Karpas-422 (cell line): ENCODE results near the gene MRPL37. TPM values are rescaled to one million over a fixed set of nuclear protein-coding genes. Genes with fewer than 3 reads are reported as not detected.
"Not testable (repeated sequence)": the region's sequence is repeated elsewhere in the genome, so short reads cannot be mapped to it uniquely, and the experiment has no call there.

Experiments used
- DNase-seq: peaks from one replicate; pipeline ENCODE4 v3.0.0-alpha.2; 2015
- H2AFZ ChIP-seq: fragments of 200-600 bp; sonication (generic); 2 replicates; pipeline ENCODE4 v1.6.1; 2014; ENCODE audit warnings: antibody characterized with exemption, low read length, mixed read lengths
- H3K27ac ChIP-seq: fragments of 200-600 bp; sonication (generic); 2 replicates; pipeline ENCODE4 v1.5.1; 2014; ENCODE audit warnings: mild to moderate bottlenecking, low read length, moderate library complexity
- H3K27me3 ChIP-seq: fragments of 200-600 bp; sonication (generic); 2 replicates; pipeline ENCODE4 v1.6.1; 2014; ENCODE audit warnings: low read length, mixed read lengths
- H3K36me3 ChIP-seq: fragments of 200-600 bp; sonication (generic); 2 replicates; pipeline ENCODE4 v1.6.1; 2014; ENCODE audit warnings: low read length, mixed read lengths; ENCODE audit not compliant: insufficient read depth
- H3K4me1 ChIP-seq: fragments of 200-600 bp; sonication (generic); 2 replicates; pipeline ENCODE4 v1.6.1; 2014; ENCODE audit warnings: mild to moderate bottlenecking, low read length, mixed read lengths
- H3K4me2 ChIP-seq: fragments of 200-600 bp; sonication (generic); 2 replicates; pipeline ENCODE4 v1.6.1; 2014; ENCODE audit warnings: low read length, low read depth, mild to moderate bottlenecking; ENCODE audit not compliant: poor library complexity, severe bottlenecking
- H3K4me3 ChIP-seq: fragments of 200-600 bp; sonication (generic); 2 replicates; pipeline ENCODE4 v1.5.1; 2014; ENCODE audit warnings: mild to moderate bottlenecking, antibody characterized with exemption, low read length, mixed read lengths
- H3K79me2 ChIP-seq: fragments of 200-600 bp; sonication (generic); 2 replicates; pipeline ENCODE4 v1.6.1; 2014; ENCODE audit warnings: mild to moderate bottlenecking, low read length, mixed read lengths
- H3K9ac ChIP-seq: fragments of 200-600 bp; sonication (generic); 2 replicates; pipeline ENCODE4 v1.6.0; 2014; ENCODE audit warnings: low read length
- H3K9me2 ChIP-seq: fragments of 200-600 bp; sonication (generic), shearing (Covaris generic); replicated peaks from 2 replicates; pipeline ENCODE4 v1.6.0; 2014; ENCODE audit warnings: mild to moderate bottlenecking, low read length, moderate library complexity; ENCODE audit not compliant: insufficient read depth
- H3K9me3 ChIP-seq: fragments of 300-700, 200-600 bp; sonication (generic); 2 replicates; pipeline ENCODE4 v1.6.1; 2014; ENCODE audit warnings: low read length, mixed read lengths
- H4K20me1 ChIP-seq: fragments of 200-600 bp; sonication (generic); 2 replicates; pipeline ENCODE4 v1.6.1; 2014; ENCODE audit warnings: mild to moderate bottlenecking, antibody characterized with exemption, low read length, low read depth; ENCODE audit not compliant: insufficient read depth
- total RNA-seq: library from RNA; depleted of rRNA; stranded (reverse); fragments of >200 nt; shearing (Covaris generic); gene quantifications from 2 replicates; pipeline ENCODE4 v1.2.3, GENCODE V29; 2014; ENCODE audit warnings: low replicate concordance

The MRPL37 gene
- total RNA-seq, 1 experiment from 2014 or later: 80.1 TPM

DNA sequence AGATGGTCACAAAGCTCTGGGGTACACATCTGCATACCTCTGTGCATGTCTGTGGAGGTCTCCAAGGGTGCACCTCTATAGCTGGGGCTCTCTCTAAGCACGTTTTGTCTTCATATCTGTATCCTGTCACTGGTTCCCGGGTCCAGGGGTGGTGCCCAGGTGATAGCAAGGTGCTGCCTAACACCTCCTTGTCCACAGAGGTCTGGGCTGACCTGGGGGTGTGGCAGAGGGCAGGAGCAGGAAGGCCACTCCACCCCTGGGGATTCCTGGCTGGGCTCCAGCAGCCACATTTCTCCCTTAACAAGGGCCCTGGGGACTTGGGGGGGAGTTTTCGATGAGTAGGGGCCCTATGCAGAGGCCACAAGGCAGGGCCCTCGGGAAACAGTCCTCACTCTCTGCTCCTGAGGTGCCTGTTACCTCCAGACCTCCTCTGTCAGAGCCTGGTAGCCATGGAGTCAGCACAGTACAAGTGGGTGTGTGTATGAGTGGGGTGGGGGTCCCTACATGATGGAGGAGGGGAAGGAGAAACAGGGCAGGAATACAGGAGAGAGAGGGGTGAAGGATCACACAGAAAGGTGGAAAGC lies 40.1 kb upstream of the MRPL37 start:
- no peak overlapping the region for H3K27ac ChIP-seq
- no peaks in the 10 kb centered on the region for H4K20me1 ChIP-seq
- no peak overlapping the region for H2AFZ ChIP-seq
- H3K9me3 ChIP-seq: no peaks in the 10 kb centered on the region
- H3K4me2 ChIP-seq: no peak overlapping the region
- H3K4me3 ChIP-seq: no peak overlapping the region
- H3K4me1 ChIP-seq: no peaks in the 10 kb centered on the region
- H3K27me3 ChIP-seq: no peaks in the 10 kb centered on the region
- no peaks in the 10 kb centered on the region for H3K36me3 ChIP-seq
- no peaks in the 10 kb centered on the region for H3K79me2 ChIP-seq
- no peaks in the 10 kb centered on the region for H3K9me2 ChIP-seq
- H3K9ac ChIP-seq: no peak overlapping the region
- no peak for DNase-seq

DNA sequence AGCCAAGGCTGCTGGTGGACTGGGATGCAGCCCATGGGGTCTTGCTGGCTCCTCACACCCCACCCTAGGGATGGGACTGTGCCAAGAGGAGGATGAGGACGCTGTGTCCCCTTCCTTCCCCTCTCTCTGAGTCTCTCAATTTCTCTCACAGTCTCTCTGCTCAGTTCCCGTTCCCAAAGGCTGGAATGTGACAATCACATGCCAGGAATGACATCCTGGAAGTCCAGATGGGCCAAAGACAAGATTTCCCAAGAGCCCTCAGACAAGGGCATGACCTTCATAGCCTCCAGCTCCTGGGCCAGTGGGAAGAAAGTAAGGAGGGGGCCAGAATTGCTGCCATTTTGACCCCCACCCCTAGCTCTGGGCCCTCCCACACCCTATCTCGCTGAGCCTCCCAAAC lies 39.6 kb upstream of the MRPL37 start:
- no peak for DNase-seq
- no peak overlapping the region for H2AFZ ChIP-seq
- no peaks in the 10 kb centered on the region for H3K79me2 ChIP-seq
- H4K20me1 ChIP-seq: no peaks in the 10 kb centered on the region
- H3K9me2 ChIP-seq: no peaks in the 10 kb centered on the region
- H3K36me3 ChIP-seq: no peaks in the 10 kb centered on the region
- no peak overlapping the region for H3K4me2 ChIP-seq
- H3K4me3 ChIP-seq: no peak overlapping the region
- no peak overlapping the region for H3K9ac ChIP-seq
- H3K27me3 ChIP-seq: no peaks in the 10 kb centered on the region
- no peaks in the 10 kb centered on the region for H3K4me1 ChIP-seq
- H3K27ac ChIP-seq: no peak overlapping the region
- H3K9me3 ChIP-seq: no peaks in the 10 kb centered on the region

DNA sequence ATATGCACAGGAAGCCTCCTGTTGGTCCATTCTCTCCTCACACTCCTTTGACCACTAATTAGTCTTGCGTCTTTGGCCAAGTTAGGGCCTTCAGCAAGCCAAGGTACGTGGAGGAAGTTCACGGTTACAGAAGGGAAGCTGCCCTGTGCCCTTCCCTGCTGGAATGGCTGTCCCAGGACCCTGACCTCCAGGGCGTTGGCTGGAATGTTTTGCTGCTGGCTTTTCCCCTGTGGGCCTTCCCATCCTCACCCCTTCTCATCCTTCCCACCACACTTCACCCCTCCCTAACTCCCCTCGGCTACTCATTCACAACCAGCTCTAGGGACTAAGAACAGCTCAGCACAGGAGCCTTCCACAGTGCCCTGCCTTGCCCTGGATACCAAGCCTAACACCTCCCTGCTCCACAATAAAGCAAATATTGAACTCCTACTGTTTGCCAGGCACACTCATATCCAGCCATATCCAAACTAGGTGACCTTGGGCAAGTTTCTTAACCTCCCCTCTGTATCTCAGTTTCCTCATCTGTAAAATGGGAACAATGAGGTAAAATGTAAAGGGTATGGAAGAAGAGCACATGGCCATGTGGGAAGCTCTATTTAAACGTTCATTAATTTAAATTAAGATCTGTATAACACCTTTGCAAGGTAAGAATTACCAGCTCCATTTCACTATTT lies 38.3 kb upstream of the MRPL37 start:
- H3K27ac ChIP-seq: no peak overlapping the region
- no peak for DNase-seq
- no peak overlapping the region for H3K4me3 ChIP-seq
- H3K9me3 ChIP-seq: no peaks in the 10 kb centered on the region
- no peak overlapping the region for H2AFZ ChIP-seq
- H3K27me3 ChIP-seq: no peaks in the 10 kb centered on the region
- H3K9me2 ChIP-seq: no peaks in the 10 kb centered on the region
- H3K4me1 ChIP-seq: no peaks in the 10 kb centered on the region
- H3K9ac ChIP-seq: no peak overlapping the region
- no peaks in the 10 kb centered on the region for H3K36me3 ChIP-seq
- no peak overlapping the region for H3K4me2 ChIP-seq
- H3K79me2 ChIP-seq: no peaks in the 10 kb centered on the region
- no peaks in the 10 kb centered on the region for H4K20me1 ChIP-seq

DNA sequence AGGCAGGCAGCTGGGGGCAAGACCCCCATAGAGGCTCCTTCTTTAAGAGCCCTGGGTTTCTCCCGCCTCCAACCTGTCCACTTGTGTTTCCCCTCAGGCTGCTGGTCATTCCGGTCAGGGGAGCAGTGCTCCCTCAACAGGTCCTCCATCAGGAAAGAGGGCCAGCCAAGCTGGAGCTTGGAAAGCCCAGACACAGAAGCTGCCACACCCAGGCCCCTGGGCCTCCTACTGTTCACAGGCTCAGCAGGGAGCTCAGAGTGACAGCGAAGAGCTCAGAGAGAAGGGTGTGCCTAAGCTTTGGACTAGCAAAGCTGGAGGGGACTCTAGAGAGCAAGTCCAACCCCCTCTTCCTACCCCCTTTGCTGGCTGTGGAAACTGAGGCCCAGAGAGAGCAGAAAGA lies 36.9 kb upstream of the MRPL37 start:
- Histone ChIP-seq H3K9ac (no peak overlapping the region), H3K4me2 (no peak overlapping the region), H3K9me2 (no peaks in the 10 kb centered on the region), H3K9me3 (no peaks in the 10 kb centered on the region), H3K4me1 (no peaks in the 10 kb centered on the region), H3K79me2 (no peaks in the 10 kb centered on the region), H2AFZ (no peak overlapping the region), H4K20me1 (no peaks in the 10 kb centered on the region), H3K4me3 (no peak overlapping the region), H3K27me3 (no peaks in the 10 kb centered on the region), H3K36me3 (no peaks in the 10 kb centered on the region), H3K27ac (no peak overlapping the region)
- no peak for DNase-seq

DNA sequence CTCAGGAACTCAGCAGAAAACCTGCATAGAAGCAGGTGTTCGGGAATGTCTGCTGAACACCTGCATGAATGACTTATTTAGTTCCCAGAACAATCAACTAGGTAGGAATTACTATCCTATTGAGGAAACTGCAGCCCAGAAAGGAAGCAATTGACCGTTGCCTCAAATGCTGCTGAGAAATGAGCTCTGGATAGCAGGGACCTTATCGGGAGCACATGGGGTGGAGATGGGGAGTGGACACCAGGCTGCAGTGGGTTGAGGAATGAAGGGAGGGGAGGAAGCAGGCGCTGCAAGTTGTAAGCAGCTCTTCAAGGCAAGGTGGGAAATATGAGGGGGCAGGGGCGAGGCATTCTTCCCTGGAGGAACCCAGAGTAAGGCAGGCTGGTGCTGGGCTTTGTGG lies 36.4 kb upstream of the MRPL37 start:
- Histone ChIP-seq H3K4me3 (no peak overlapping the region), H3K9ac (no peak overlapping the region), H3K27me3 (no peaks in the 10 kb centered on the region), H3K4me2 (no peak overlapping the region), H2AFZ (no peak overlapping the region), H3K36me3 (no peaks in the 10 kb centered on the region), H4K20me1 (no peaks in the 10 kb centered on the region), H3K4me1 (no peaks in the 10 kb centered on the region), H3K27ac (no peak overlapping the region), H3K9me2 (no peaks in the 10 kb centered on the region), H3K9me3 (no peaks in the 10 kb centered on the region), H3K79me2 (no peaks in the 10 kb centered on the region)
- no peak for DNase-seq

DNA sequence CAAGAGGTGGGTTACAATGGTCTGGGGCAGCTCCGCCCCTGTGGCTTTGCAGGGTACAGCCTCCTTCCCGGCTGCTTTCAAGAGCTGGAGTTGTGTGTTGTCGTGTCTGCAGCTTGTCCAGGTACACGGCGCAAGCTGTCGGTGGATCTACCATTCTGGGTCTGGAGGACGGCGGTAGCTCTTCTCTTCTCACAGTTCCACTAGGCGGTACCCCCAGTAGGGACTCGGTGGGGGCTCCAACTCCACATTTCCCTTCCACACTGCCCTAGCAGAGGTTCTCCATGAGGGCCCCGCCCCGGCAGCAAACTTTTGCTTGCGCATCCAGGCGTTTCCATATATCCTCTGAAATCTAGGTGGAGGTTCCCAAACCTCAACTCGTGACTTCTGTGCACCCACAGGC lies 34.8 kb upstream of the MRPL37 start:
- Histone ChIP-seq H4K20me1 (no peaks in the 10 kb centered on the region), H3K9me2 (no peaks in the 10 kb centered on the region), H3K4me2 (no peak overlapping the region), H3K79me2 (no peaks in the 10 kb centered on the region), H3K27ac (no peak overlapping the region), H3K4me3 (no peak overlapping the region), H3K4me1 (no peaks in the 10 kb centered on the region), H3K9ac (no peak overlapping the region), H2AFZ (no peak overlapping the region), H3K9me3 (no peaks in the 10 kb centered on the region), H3K36me3 (no peaks in the 10 kb centered on the region), H3K27me3 (no peaks in the 10 kb centered on the region)
- DNase-seq: no peak

DNA sequence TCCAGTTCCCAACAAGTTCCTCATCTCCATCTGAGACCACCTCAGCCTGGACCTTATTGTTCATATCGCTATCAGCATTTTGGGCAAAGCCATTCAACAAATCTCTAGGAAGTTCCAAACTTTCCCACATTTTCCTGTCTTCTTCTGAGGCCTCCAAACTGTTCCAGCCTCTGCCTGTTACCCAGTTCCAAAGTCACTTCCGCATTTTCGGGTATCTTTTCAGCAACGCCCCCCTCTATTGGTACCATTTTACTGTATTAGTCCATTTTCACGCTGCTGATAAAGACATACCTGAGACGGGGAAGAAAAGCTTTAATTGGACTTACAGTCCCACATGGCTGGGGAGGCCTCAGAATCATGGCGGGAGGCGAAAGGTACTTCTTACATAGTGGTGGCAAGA lies 33.6 kb upstream of the MRPL37 start:
- H3K9ac ChIP-seq, H3K9me2 ChIP-seq, DNase-seq, H3K4me1 ChIP-seq, H3K36me3 ChIP-seq, H3K9me3 ChIP-seq, H4K20me1 ChIP-seq, H3K4me2 ChIP-seq, H3K27me3 ChIP-seq, H3K27ac ChIP-seq, H3K79me2 ChIP-seq, H3K4me3 ChIP-seq, H2AFZ ChIP-seq: not testable (repeated sequence)

DNA sequence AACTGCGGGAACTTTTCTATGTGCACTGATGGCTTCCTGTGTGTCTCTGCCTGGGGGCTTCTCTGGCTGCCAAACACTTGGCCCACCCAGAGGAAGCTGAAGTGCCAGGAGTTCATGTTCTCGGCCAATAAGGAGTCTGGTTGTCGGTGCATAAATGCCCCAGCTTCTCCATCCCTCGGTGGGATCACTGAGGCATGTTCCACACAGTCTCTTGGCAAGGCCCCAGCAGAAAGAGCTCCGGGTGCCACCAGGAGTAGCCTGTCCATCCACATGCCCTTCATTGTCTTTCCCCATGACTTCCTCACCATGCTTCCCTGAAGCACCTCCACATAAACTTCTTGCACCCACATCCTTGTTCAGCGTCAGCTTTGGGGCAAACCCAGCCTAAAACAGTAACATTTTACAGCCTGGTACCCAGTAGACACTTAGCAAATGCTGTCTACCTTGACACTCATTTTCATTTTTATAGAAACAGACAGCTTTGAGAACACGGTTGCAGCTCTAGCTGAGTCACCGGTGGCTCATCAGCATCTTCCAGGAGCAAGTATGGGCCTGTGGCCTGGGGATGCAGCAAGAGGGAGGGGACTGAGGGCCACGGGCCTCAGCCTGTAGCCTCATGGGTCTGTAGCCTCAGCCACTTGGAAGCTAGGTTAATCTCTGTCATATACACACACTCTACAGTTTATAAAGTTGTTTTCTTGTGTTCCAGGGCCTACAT lies 32.4 kb upstream of the MRPL37 start:
- Histone ChIP-seq H3K27me3 (no peaks in the 10 kb centered on the region), H3K9me2 (no peaks in the 10 kb centered on the region), H3K36me3 (no peaks in the 10 kb centered on the region), H3K27ac (no peak overlapping the region), H3K4me3 (no peak overlapping the region), H4K20me1 (no peaks in the 10 kb centered on the region), H3K9me3 (no peaks in the 10 kb centered on the region), H3K4me2 (no peak overlapping the region), H3K9ac (no peak overlapping the region), H3K4me1 (no peaks in the 10 kb centered on the region), H2AFZ (no peak overlapping the region), H3K79me2 (no peaks in the 10 kb centered on the region)
- no peak for DNase-seq
